Muscle layer of duodenum (tissue), 2 donors: ENCODE data around the gene STH.
"Not testable (repeated sequence)": the region's sequence is repeated elsewhere in the genome, so short reads cannot be mapped to it uniquely, and the experiment has no call there.

ENCODE experiments used
- H3K27ac ChIP-seq: one replicate; pipeline ENCODE4 v1.7.0; 2013; ENCODE audit warnings: mild to moderate bottlenecking, low read length
- H3K27me3 ChIP-seq: one replicate; pipeline ENCODE4 v1.7.0; 2013; ENCODE audit warnings: low read depth, mild to moderate bottlenecking, control low read depth, low read length
- H3K36me3 ChIP-seq, 2 donors: one replicate each; pipeline ENCODE4 v1.7.0; 2013; ENCODE audit warnings: low read length in 2 of 2, control low read depth in 1 of 2, mild to moderate bottlenecking in 1 of 2; ENCODE audit not compliant: insufficient read depth in 2 of 2, control insufficient read depth in 1 of 2
- H3K4me1 ChIP-seq, 2 donors: one replicate each; pipeline ENCODE4 v1.7.0; 2013; ENCODE audit warnings: low read length in 2 of 2, mild to moderate bottlenecking in 2 of 2, control low read depth in 1 of 2, moderate library complexity in 1 of 2; ENCODE audit not compliant: insufficient read depth in 2 of 2, control insufficient read depth in 1 of 2
- H3K4me3 ChIP-seq, 2 donors: one replicate each; pipeline ENCODE4 v1.7.0; 2013; ENCODE audit warnings: low read length in 2 of 2, low read depth in 1 of 2, mild to moderate bottlenecking in 1 of 2
- H3K9me3 ChIP-seq, 2 donors: one replicate each; pipeline ENCODE4 v1.7.0; 2013; ENCODE audit warnings: low read length in 2 of 2, control low read depth in 1 of 2, mild to moderate bottlenecking in 1 of 2; ENCODE audit not compliant: control insufficient read depth in 1 of 2
- donor health status: healthy.

The STH gene

DNA sequence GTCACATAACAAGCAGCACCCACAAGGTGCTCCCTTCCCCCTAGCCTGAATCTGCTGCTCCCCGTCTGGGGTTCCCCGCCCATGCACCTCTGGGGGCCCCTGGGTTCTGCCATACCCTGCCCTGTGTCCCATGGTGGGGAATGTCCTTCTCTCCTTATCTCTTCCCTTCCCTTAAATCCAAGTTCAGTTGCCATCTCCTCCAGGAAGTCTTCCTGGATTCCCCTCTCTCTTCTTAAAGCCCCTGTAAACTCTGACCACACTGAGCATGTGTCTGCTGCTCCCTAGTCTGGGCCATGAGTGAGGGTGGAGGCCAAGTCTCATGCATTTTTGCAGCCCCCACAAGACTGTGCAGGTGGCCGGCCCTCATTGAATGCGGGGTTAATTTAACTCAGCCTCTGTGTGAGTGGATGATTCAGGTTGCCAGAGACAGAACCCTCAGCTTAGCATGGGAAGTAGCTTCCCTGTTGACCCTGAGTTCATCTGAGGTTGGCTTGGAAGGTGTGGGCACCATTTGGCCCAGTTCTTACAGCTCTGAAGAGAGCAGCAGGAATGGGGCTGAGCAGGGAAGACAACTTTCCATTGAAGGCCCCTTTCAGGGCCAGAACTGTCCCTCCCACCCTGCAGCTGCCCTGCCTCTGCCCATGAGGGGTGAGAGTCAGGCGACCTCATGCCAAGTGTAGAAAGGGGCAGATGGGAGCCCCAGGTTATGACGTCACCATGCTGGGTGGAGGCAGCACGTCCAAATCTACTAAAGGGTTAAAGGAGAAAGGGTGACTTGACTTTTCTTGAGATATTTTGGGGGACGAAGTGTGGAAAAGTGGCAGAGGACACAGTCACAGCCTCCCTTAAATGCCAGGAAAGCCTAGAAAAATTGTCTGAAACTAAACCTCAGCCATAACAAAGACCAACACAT, at the start of gene STH:
Gene STH (plus strand): TSS at position 264 of the 913 bp plus-strand sequence. CDS start 30 bp downstream, at position 294.
- Histone ChIP-seq H3K36me3 (no peaks in the 10 kb centered on the region), H3K27me3 (no peaks in the 10 kb centered on the region), H3K4me3 (no peak within 1 kb of the TSS), H3K4me1 (peaks cover 4 to 11% of the 10 kb centered on the region in 2 donors), H3K27ac (no peak within 1 kb of the TSS), H3K9me3 (no peaks in the 10 kb centered on the region)

DNA sequence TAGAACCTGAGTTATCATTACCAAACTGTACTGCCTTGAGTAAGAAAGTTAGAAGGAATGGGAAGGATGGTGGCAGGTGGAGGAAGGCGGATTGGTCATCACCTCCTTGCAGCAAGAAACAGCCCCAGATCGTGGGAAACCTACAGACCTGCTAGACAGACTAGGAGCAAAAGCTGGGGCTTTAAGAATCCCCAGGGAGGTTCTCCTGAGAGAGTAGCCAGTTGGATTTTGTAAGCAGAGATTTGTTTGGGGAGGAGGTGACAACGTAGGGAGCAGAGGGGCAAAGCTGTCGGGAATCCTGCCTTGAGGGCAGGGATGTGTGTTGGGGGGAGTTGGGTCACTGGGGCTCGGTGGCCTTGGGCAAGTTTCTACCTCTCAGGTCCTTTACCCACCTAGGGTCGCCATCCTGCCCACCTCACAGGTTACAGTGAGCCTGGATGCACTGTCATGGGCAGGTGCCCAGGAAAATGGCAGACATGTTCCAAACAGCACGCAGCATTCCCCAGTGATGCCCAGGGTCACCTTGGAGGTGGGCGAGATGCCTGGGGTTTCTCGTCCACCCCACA, 49.2 kb upstream of the STH start:
- no peak overlapping the region for H3K4me3 ChIP-seq
- H3K27ac ChIP-seq = no peak overlapping the region
- no peaks in the 10 kb centered on the region for H3K9me3 ChIP-seq
- H3K27me3 ChIP-seq = peaks cover 11% of the 10 kb centered on the region
- no peaks in the 10 kb centered on the region for H3K36me3 ChIP-seq
- peaks cover 0 to 8% of the 10 kb centered on the region in 2 donors for H3K4me1 ChIP-seq

DNA sequence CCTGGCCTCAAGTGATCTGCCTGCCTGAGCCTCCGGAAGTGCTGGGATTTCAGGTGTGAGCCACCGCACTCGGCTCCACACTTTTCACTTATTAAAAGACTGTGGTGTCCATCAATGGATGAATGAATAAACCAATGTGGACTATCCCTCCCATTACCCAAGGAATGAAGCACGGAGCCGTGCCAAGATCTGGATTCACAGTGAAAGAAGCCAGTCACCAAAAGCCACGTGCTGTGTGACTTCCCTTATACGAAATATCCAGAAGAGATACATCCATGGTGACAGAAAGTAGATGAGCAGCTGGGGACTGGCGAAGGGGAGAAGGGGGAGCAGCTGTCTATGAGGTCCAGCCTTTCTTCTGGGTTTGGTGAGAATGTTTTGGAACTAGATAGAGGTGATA, 48.2 kb upstream of the STH start:
- Histone ChIP-seq H3K27me3 (peaks cover 11% of the 10 kb centered on the region), H3K36me3 (no peaks in the 10 kb centered on the region), H3K4me3 (no peak overlapping the region), H3K27ac (no peak overlapping the region), H3K9me3 (no peaks in the 10 kb centered on the region), H3K4me1 (peaks cover 0 to 8% of the 10 kb centered on the region in 2 donors)

DNA sequence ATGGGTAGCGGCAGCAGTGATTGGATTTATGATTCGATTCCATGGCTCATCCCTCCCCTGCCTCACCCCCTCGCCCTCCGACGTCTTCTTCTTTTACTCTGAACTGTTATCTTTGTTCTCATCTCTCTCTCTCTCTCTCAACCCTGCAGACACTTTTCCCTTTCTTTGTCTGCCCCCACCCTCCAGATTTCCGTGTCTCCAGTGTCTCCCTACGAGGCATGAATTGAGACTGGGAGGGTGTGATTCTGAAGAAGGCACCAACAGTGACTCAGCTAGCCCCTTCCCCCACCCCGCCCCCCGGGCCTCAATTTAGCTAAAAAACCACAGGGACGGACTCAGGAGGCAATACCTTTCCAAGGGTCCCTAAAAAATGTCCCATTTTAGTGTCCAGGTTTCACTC, 47.6 kb upstream of the STH start:
- Histone ChIP-seq H3K4me1 (peaks cover 0 to 8% of the 10 kb centered on the region in 2 donors), H3K9me3 (no peaks in the 10 kb centered on the region), H3K4me3 (no peak overlapping the region), H3K27ac (no peak overlapping the region), H3K36me3 (no peaks in the 10 kb centered on the region), H3K27me3 (peaks cover 11% of the 10 kb centered on the region)

GRCh38 chr17:45951941-45952340, 47.1 kb upstream of the STH start:
- H3K27me3 ChIP-seq = peaks cover 11% of the 10 kb centered on the region
- peaks cover 0 to 8% of the 10 kb centered on the region in 2 donors for H3K4me1 ChIP-seq
- no peaks in the 10 kb centered on the region for H3K9me3 ChIP-seq
- no peak overlapping the region for H3K27ac ChIP-seq
- no peak overlapping the region for H3K4me3 ChIP-seq
- H3K36me3 ChIP-seq = no peaks in the 10 kb centered on the region

DNA sequence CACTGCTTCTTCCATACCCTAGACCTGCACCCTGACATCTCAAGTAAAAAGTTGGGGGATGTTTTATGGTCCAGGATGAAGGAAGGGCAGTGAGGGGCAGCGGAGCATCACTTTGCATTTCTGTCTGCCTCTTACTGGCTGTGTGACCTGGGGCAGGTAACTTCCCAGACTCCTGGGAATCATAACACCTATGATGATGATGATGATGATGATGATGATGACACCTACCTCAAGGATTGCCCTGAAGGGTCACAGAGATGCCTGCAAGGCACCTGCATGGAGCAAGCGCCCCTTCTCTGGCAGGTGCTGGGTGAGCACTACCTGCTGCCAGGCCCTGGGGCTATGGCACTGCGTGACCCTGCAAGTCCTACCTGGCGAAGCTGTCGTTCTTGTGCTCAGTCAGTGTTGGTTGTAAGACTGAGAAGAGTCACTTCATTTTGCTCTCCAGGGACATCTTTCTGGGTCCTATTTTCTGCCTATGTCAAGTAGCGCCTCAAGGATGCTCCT, 46.2 kb upstream of the STH start:
- Histone ChIP-seq H3K27me3 (peaks cover 11% of the 10 kb centered on the region), H3K4me3 (no peak overlapping the region), H3K27ac (no peak overlapping the region), H3K9me3 (no peaks in the 10 kb centered on the region), H3K36me3 (no peaks in the 10 kb centered on the region), H3K4me1 (peaks cover 0 to 8% of the 10 kb centered on the region in 2 donors)

DNA sequence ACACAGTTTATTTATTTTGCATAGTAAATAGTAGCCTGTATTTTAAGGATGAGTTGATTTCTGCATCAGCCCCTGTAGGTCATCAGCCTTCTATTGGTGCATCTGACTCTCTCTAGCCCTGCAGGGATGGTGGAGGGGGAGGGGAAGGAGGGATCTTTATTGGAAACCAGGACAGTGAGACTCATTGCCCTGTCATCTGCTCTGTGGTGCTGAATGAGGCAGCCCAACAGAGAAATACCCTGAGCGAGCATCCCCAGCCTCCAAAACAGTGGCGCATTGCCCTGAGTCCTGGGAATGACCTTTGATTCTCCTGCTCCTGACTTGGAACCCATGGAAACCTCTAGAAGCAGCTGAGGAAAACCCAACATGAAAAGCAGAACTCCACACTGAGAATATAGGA, 45.5 kb upstream of the STH start:
- no peak overlapping the region for H3K27ac ChIP-seq
- H3K9me3 ChIP-seq = no peaks in the 10 kb centered on the region

DNA sequence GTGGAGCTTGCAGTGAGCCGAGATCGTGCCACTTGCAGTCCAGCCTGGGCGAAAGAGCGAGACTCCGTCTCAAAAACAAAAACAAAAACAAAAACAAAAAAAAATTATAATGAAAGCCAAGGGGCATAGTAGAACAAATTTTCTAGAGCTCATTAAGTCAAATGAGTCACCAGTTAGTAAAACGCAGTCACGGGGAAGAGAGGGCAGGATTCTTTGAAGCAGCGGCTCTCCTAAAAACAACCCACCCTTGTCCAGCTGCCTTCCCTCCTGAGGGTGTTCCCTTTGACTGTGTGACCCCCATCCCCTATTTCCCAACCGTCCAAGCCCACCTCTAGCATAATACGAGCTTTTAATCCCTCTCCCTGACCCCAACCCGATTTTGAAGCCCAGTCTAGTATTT, 44.1 kb upstream of the STH start:
- no peaks in the 10 kb centered on the region for H3K36me3 ChIP-seq
- peaks cover 3% of the 10 kb centered on the region for H3K27me3 ChIP-seq
- no peak overlapping the region for H3K27ac ChIP-seq
- no peaks in the 10 kb centered on the region for H3K4me1 ChIP-seq
- no peak overlapping the region for H3K4me3 ChIP-seq
- no peaks in the 10 kb centered on the region for H3K9me3 ChIP-seq

More for the DNA sequence above, 45.5 kb upstream of the STH start:
- Histone ChIP-seq H3K4me1 (peaks cover 0 to 4% of the 10 kb centered on the region in 2 donors), H3K4me3 (no peak overlapping the region), H3K36me3 (no peaks in the 10 kb centered on the region), H3K27me3 (peaks cover 11% of the 10 kb centered on the region)

- Histone ChIP-seq H3K9me3 (no peaks in the 10 kb centered on the region), H3K36me3 (no peaks in the 10 kb centered on the region), H3K4me1 (no peaks in the 10 kb centered on the region), H3K27me3 (no peaks in the 10 kb centered on the region), H3K27ac (no peak overlapping the region), H3K4me3 (no peak overlapping the region)
Measured at GRCh38 chr17:45955326-45955725, 43.7 kb upstream of the STH start.

DNA sequence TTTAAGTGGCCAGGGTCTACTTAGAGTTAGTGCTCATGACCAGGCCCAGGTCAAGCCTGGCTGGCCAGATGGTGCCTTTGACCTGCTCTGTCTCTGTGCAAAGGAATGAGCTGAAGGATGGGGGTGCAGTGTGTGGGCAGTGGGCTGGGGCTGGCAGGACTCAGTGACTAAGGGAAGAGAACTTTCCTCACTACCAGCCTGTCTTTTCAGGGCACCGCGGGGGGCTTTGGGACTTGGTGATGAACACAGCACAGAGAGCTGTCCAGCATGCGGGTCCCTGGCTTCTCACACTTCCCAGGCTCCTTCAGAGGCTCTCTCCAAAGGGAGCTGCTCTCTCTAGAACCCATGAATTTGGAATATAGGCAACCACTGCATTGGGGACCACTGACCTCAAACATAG, 43.0 kb upstream of the STH start:
- H3K4me1 ChIP-seq = no peaks in the 10 kb centered on the region
- H3K4me3 ChIP-seq = no peak overlapping the region
- H3K27ac ChIP-seq = no peak overlapping the region
- H3K9me3 ChIP-seq = no peaks in the 10 kb centered on the region
- H3K36me3 ChIP-seq = no peaks in the 10 kb centered on the region
- no peaks in the 10 kb centered on the region for H3K27me3 ChIP-seq

- H3K36me3 ChIP-seq, H3K4me1 ChIP-seq, H3K27ac ChIP-seq, H3K27me3 ChIP-seq, H3K4me3 ChIP-seq, H3K9me3 ChIP-seq: not testable (repeated sequence)
Measured at GRCh38 chr17:45956746-45957145, 42.3 kb upstream of the STH start.
